Epithelial cell of esophagus (primary cell): ENCODE results near the gene CAMK1D.

Experiments
- DNase-seq: peaks from one replicate; pipeline ENCODE4 v3.0.0; 2010; ENCODE audit warnings: low read depth
- H3K4me3 ChIP-seq: 2 replicates; pipeline ENCODE4 v1.5.1; 2011; ENCODE audit warnings: mild to moderate bottlenecking, low read length, control low read depth
- CTCF ChIP-seq: IDR thresholded peaks from 2 replicates; pipeline ENCODE4 v1.5.1; 2011; ENCODE audit warnings: low read depth, mild to moderate bottlenecking, low read length, control low read depth, inconsistent platforms; ENCODE audit not compliant: insufficient read depth; ENCODE audit errors: missing control alignments

Gene CAMK1D

GRCh38 chr10:12471135-12471534, 121.8 kb downstream of the CAMK1D start:
- no peak for DNase-seq
- TF ChIP-seq CTCF: no peak
- H3K4me3 ChIP-seq: no peak overlapping the region

- DNase-seq: no peak
- no peak for TF ChIP-seq CTCF
- no peak overlapping the region for H3K4me3 ChIP-seq
Measured at GRCh38 chr10:12473491-12473890, 124.1 kb downstream of the CAMK1D start.

GRCh38 chr10:12474727-12475412, 125.5 kb downstream of the CAMK1D start:
- TF ChIP-seq CTCF: no peak
- no peak for DNase-seq

GRCh38 chr10:12476656-12477055, 127.3 kb downstream of the CAMK1D start:
- no peak for DNase-seq

More at GRCh38 chr10:12474727-12475412, 125.5 kb downstream of the CAMK1D start:
- no peak overlapping the region for H3K4me3 ChIP-seq

GRCh38 chr10:12479437-12479844, 130.1 kb downstream of the CAMK1D start:
- TF ChIP-seq CTCF: no peak
- DNase-seq: no peak
- H3K4me3 ChIP-seq: no peak overlapping the region

More at GRCh38 chr10:12476656-12477055, 127.3 kb downstream of the CAMK1D start:
- H3K4me3 ChIP-seq: no peak overlapping the region
- no peak for TF ChIP-seq CTCF

DNA sequence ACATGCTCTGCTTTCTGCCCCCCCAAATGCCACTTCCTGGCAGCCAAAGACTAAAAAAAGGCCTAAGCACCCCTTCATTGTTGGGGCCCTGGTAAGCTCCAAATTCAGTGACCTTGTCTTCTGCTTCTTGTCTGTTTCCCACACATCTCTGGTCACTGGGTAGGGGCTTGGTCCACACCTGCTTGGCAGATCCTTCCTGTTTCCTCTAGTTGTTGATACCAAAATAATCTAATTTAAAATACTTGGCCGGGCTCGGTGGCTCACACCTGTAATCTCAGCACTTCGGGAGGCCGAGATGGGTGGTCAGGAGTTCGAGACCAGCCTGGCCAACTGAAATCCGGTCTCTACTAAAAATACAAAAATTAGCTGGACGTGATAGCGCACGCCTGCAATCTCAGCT, 130.6 kb downstream of the CAMK1D start:
- no peak overlapping the region for H3K4me3 ChIP-seq
- no peak for TF ChIP-seq CTCF
- DNase-seq: no peak

DNA sequence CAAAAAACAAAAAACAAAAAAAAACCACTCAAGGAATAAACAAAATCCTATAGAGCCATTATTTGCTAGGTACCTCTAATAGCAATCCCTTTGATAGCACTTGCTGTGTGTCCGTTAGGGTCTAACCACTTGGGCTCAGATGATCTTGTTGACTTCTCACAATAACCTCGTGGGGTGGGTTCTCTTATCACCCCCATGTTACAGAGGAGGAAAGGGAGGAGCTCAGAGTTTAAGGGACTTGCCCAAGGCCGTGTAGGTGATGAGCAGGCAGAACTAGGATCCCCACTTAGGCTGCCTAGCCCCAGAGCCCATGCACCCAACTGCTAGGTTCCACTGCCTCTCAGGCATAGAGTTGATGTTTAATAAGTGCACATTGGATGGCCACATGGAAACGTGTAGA, 131.1 kb downstream of the CAMK1D start:
- DNase-seq: no peak
- no peak overlapping the region for H3K4me3 ChIP-seq
- TF ChIP-seq CTCF: no peak
